GM18499 (cell line): ENCODE results near the gene ECE2.
A peak's percentile ranks its signal among the peaks of the same experiment; 100 is the strongest.

ENCODE experiments used
- ATAC-seq: cut with Tn5 transposase; IDR thresholded peaks from one replicate; pipeline ENCODE4 v1.9.1; 2021; ENCODE audit warnings: moderate number of reproducible peaks; ENCODE audit not compliant: insufficient read depth, unreplicated experiment

The ECE2 gene

GRCh38 chr3:184306341-184306972, 30.6 kb downstream of the ECE2 start:
- no peak for ATAC-seq

GRCh38 chr3:184307915-184308314, 32.1 kb downstream of the ECE2 start:
- ATAC-seq: no peak

- ATAC-seq: no peak
Measured at GRCh38 chr3:184308744-184309143, 32.9 kb downstream of the ECE2 start.

- ATAC-seq: no peak
Measured at GRCh38 chr3:184311633-184312032, 35.8 kb downstream of the ECE2 start.

GRCh38 chr3:184314363-184314699, 38.5 kb downstream of the ECE2 start, which contains the start of gene EIF4G1:
Gene EIF4G1, plus strand, starts transcription at chr3:184314606. Its CDS starts 1,191 bp downstream, at chr3:184315797.
- peak; percentile 54 for ATAC-seq

GRCh38 chr3:184314700-184315542, 39.1 kb downstream of the ECE2 start:
- peak; percentile 24 for ATAC-seq

GRCh38 chr3:184315543-184315867, 39.7 kb downstream of the ECE2 start:
- ATAC-seq: no peak

GRCh38 chr3:184315871-184316661, 40.2 kb downstream of the ECE2 start:
- ATAC-seq: no peak

- ATAC-seq: no peak
Measured at GRCh38 chr3:184316792-184317191, 41.0 kb downstream of the ECE2 start.

- ATAC-seq: no peak
Measured at GRCh38 chr3:184317201-184317600, 41.4 kb downstream of the ECE2 start.

- ATAC-seq: no peak
Measured at GRCh38 chr3:184320104-184320445, 44.3 kb downstream of the ECE2 start.

- no peak for ATAC-seq
Measured at GRCh38 chr3:184321666-184322065, 45.8 kb downstream of the ECE2 start.

GRCh38 chr3:184322731-184323487, 47.1 kb downstream of the ECE2 start:
- no peak for ATAC-seq

- ATAC-seq: no peak
Measured at GRCh38 chr3:184323696-184324095, 47.9 kb downstream of the ECE2 start.

GRCh38 chr3:184325269-184325668, 49.4 kb downstream of the ECE2 start:
- ATAC-seq: no peak

GRCh38 chr3:184325715-184326369, 50.0 kb downstream of the ECE2 start:
- no peak for ATAC-seq

- no peak for ATAC-seq
Measured at GRCh38 chr3:184327171-184327570, 51.3 kb downstream of the ECE2 start.

GRCh38 chr3:184328516-184328915, 52.7 kb downstream of the ECE2 start:
- no peak for ATAC-seq

- no peak for ATAC-seq
Measured at GRCh38 chr3:184332370-184333090, 56.7 kb downstream of the ECE2 start.
